Hippocampal formation (tissue), 2 donors: ENCODE results near the gene MOB3A.
A peak's percentile ranks its signal among the peaks of the same experiment; 100 is the strongest.

Experiments used
- DNase-seq, 2 donors: peaks; one replicate each; lab custom pipeline; 2025; lab: John Stamatoyannopoulos, UW

Gene MOB3A

GRCh38 chr19:2081873-2082810, 14.0 kb downstream of the MOB3A start:
- no peak for DNase-seq

DNA sequence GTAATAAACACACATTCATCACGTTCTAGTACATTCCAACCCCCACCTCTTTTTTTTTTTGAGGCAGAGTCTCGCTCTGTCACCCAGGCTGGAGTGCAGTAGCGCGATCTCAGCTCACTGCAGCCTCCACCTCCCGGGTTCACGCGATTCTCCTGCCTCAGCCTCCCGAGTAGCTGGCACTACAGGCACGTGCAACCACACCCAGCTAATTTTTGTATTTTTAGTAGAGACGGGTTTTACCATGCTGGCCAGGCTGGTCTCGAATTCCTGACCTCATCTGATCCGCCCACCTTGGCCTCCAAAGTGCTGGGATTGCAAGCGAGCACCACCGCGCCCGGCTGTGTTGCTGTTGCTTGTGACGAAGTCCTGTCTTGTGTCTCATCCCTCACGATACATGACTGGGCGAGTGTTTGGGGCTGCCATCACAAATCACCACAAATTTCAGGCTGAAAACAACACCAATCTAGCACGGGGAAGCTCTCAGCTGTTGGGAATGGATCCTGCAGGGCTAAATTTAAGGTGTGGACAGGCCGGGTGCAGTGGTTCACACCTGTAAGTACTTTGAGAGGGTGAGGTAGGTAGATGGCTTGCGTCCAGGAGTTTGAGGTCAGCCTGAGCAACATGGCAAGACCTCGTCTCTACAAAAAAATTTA, 15.7 kb downstream of the MOB3A start:
- DNase-seq, result no peak

DNA sequence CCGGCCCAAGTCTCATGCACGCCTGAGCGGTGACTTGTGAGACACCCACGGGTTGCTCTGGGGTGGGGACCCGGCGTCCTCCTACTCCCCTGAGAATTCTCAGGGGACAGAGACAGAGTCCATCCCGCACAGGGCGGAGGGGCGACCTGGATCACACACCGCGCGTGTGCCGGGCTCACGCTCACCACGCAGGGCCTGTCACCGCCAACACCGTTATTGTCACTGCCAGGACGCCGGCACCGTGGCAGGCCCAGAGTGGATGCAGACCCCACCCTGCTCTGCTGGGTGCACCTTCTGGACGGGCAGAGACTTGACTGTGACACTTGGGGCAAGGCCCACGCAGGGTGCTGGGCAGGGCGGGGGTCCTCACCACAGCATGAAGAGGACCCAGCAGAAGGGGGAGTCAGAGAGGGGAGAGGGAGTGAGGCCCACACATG, 16.2 kb downstream of the MOB3A start:
- DNase-seq, result no peak

GRCh38 chr19:2079076-2079864, 16.9 kb downstream of the MOB3A start:
- no peak for DNase-seq

- DNase-seq, result no peak
Observed at GRCh38 chr19:2077833-2078619, 18.1 kb downstream of the MOB3A start.

- DNase-seq, result no peak
Observed at GRCh38 chr19:2077398-2077797, 18.7 kb downstream of the MOB3A start.

- no peak for DNase-seq
Observed at GRCh38 chr19:2076526-2076944, 19.6 kb downstream of the MOB3A start.

- DNase-seq, result no peak
Observed at GRCh38 chr19:2072757-2073551, 23.2 kb downstream of the MOB3A start.

DNA sequence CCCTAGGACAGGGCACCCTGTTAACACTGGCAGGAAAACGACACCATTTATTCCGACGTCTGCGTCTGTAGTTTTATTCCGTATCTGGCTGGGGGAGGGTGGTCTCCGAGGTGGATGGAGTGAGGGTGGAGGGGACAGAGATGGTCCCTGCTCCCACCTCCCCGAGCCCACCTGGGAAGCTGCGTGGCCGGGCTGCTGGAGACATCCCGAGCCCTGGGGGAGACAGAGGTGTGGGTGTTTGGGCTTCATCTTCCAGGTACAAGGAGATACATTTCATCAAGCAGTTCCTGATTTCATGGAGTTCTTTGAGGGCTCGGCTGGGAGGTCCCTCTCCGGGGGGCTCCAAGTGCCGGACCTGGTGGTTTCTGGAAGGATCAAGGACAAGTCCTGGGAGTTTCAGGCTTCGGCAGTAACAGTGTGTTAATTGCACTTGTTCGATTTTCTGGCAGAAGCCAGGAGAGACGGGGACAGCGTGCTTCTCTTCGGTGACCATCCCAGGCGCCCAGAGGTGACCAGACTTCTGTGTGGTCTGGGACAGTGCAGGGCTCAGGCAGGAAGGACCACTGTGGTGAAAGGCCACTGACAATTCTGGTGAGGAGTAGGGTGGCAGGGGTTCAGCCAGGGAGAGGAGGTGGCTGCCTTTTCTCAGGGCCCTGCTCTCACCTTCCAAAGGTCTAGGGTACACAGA, 25.0 kb downstream of the MOB3A start:
- no peak for DNase-seq

GRCh38 chr19:2070436-2070827, 25.7 kb downstream of the MOB3A start:
- no peak for DNase-seq

GRCh38 chr19:2064788-2065524, 31.2 kb downstream of the MOB3A start:
- peak in 1 of 2 donors; percentile 25 for DNase-seq

- no peak for DNase-seq
Observed at GRCh38 chr19:2064395-2064787, 31.7 kb downstream of the MOB3A start.

GRCh38 chr19:2063824-2064223, 32.3 kb downstream of the MOB3A start:
- no peak for DNase-seq

DNA sequence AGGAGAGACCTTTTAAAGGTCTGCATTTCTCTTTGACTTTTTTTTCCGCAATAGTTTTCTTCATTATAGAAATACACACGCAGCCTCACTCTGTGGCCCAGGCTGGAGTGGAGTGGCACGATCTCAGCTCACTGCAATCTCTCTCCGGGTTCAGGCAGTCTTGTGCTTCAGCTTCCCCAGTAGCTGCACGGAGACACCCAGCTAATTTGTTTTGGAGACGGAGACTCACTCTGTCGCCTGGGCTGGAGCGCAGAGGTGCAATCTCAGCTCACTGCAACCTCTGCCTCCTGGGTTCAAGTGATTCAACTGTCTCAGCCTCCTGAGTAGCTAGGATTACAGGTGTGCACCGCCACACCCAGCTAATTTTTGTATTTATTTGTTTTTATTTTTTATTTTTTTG, 33.4 kb downstream of the MOB3A start:
- no peak for DNase-seq

GRCh38 chr19:2062389-2062729, 33.8 kb downstream of the MOB3A start:
- no peak for DNase-seq

DNA sequence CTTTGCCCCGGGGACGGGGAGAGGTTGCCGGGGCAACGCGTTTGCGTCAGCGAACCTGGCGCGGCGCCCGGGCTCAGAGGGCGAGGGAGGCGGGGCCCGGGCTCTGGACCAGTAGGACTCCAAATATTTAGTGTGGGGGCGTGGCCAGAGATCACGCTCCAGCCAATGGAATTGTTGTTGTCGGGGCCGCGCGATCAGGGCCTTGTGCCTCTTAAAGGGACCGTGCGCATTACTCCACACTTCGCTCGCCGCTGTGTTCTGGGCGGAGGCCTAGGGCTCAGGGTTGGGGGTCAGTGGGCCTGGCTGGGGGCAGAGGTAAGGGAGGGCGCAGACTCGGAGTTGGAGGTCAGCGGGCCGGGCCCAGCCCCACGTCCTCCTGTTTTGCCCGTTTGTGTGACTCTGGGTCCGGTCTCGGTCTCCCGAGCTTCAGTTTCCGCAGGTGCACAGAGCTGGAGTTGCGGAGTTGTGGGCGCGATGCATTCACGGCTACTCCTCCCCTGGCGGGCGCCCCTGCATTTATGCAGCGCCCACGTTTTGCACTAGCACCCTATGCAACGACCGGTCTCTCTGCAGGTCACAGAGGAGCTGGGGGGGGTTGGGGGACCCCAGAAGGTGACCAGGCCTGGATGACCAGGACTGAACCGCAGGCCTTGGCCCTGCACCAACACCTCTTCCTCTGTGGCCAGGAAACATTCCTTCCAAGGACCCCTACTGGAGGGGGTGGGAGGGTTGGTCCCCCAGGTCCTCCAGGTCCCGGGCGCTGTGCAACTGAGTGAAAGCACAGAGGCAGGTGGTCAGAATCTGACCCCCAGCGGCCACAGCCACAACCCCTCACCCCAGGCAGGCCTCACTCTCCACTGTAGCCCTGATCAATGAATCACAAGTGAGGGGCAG, 34.4 kb downstream of the MOB3A start:
- peak; percentile 97 for DNase-seq

GRCh38 chr19:2060884-2061494, 35.1 kb downstream of the MOB3A start:
- DNase-seq, result peak in 1 of 2 donors; percentile 77
